ENCODE measurements around the gene ZCCHC13.
"Not testable (repeated sequence)": the region's sequence is repeated elsewhere in the genome, so short reads cannot be mapped to it uniquely, and the experiment has no call there.

ZCCHC13 gene

GRCh38 chrX:74318672-74319071 is 14.7 kb downstream of the ZCCHC13 start:
- CTCF ChIA-PET: no interaction called here

GRCh38 chrX:74319321-74319720 is 15.3 kb downstream of the ZCCHC13 start:
- DNase-seq (ENCODE audit: low spot score); H3K27ac ChIP-seq; CTCF ChIA-PET; POLR2A ChIA-PET (ENCODE audit: low non-redundant PET): not testable (repeated sequence)

More at GRCh38 chrX:74318672-74319071, 14.7 kb downstream of the ZCCHC13 start:
- TF ChIP-seq, protein P1, sequence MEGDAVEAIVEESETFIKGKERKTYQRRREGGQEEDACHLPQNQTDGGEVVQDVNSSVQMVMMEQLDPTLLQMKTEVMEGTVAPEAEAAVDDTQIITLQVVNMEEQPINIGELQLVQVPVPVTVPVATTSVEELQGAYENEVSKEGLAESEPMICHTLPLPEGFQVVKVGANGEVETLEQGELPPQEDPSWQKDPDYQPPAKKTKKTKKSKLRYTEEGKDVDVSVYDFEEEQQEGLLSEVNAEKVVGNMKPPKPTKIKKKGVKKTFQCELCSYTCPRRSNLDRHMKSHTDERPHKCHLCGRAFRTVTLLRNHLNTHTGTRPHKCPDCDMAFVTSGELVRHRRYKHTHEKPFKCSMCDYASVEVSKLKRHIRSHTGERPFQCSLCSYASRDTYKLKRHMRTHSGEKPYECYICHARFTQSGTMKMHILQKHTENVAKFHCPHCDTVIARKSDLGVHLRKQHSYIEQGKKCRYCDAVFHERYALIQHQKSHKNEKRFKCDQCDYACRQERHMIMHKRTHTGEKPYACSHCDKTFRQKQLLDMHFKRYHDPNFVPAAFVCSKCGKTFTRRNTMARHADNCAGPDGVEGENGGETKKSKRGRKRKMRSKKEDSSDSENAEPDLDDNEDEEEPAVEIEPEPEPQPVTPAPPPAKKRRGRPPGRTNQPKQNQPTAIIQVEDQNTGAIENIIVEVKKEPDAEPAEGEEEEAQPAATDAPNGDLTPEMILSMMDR (conservative IDR thresholded peaks at IDR 0.05; ENCODE audit: low read depth): no peak
- DNase-seq (ENCODE audit: low spot score): no peak
- H3K27ac ChIP-seq: no peak overlapping the region
- POLR2A ChIA-PET (ENCODE audit: low non-redundant PET): no interaction called here

DNA sequence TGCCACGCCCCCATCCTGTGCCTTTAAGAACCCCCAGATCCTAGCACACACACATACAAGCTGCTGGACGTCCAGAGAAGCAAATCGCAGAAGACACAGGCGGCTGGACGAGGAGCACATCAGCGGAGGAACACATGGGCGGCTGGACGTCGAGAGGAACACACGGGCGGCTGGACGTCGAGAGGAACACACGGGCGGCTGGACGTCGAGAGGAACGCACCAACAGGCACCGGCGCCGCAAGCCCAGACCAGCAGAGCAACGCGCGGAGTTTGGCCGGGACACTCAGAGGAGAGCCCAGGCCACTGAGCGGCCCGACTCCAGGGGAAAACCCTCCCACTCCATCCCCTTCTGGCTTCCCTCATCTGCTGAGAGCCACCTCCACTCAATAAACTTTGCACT is 17.2 kb downstream of the ZCCHC13 start:
- H3K27ac ChIP-seq: no peak overlapping the region
- ChIA-PET CTCF (no interaction called here), POLR2A (ENCODE audit: low non-redundant PET) (no interaction called here)
- TF ChIP-seq, protein P1 (conservative IDR thresholded peaks at IDR 0.05; ENCODE audit: low read depth): no peak
- no peak for DNase-seq (ENCODE audit: low spot score)

DNA sequence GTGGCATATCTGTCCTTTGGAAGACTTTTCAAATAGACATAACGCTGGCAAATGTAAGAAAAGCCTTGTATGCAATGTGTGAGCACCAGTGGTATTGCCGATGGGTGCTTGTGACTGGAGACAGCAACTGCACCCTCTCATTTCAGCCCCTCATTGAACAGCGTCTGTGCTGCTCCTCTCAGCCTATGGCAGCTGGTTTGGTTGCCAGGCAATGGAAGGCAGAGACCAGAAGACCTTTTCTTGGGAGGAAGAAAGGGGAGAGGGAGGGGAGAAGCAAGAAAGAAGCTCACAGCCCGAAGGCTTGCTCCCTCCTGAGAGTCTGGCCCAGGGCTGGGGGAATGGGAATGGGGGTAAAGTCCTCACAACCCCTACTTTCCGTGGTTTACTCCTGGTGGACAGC is 20.2 kb downstream of the ZCCHC13 start:
- POLR2A ChIA-PET (ENCODE audit: low non-redundant PET): no interaction called here

GRCh38 chrX:74325130-74326059 is 21.4 kb downstream of the ZCCHC13 start:
- ChIA-PET POLR2A (ENCODE audit: low non-redundant PET) (no interaction called here), CTCF (no interaction called here)
- H3K27ac ChIP-seq: no peak overlapping the region
- no peak for DNase-seq (ENCODE audit: low spot score)
- TF ChIP-seq, protein P1 (conservative IDR thresholded peaks at IDR 0.05; ENCODE audit: low read depth): no peak

More for the DNA sequence above, 20.2 kb downstream of the ZCCHC13 start:
- no peak overlapping the region for H3K27ac ChIP-seq
- no peak for DNase-seq (ENCODE audit: low spot score)
- TF ChIP-seq, protein P1 (conservative IDR thresholded peaks at IDR 0.05; ENCODE audit: low read depth): no peak
- CTCF ChIA-PET: no interaction called here

- no peak for DNase-seq (ENCODE audit: low spot score)
- CTCF ChIA-PET: no interaction called here
- no peak overlapping the region for H3K27ac ChIP-seq
- TF ChIP-seq, protein P1 (conservative IDR thresholded peaks at IDR 0.05; ENCODE audit: low read depth): no peak
- POLR2A ChIA-PET (ENCODE audit: low non-redundant PET): no interaction called here
Measured at GRCh38 chrX:74338852-74339251, 34.9 kb downstream of the ZCCHC13 start.

DNA sequence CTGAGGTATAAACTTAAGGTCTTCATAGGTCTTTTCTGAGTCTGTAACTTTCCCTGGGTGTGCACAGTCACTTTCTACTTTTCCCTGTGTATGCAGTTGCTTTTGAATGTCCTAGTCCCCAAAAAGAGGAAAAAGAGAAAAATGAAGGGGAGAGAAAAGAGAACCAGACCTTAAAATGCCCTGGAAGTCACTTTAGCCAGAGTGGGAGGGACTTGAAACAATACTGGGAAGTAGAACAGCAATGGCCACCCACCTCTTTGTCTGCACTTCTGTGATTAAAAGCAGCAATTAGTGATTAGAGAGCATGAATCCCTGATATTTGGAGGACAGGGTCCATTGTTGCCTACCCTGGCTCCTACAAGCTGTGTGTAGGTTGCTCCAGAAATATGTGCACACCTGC is 36.1 kb downstream of the ZCCHC13 start:
- POLR2A ChIA-PET (ENCODE audit: low non-redundant PET): no interaction called here
- CTCF ChIA-PET: no interaction called here
- TF ChIP-seq, protein P1 (conservative IDR thresholded peaks at IDR 0.05; ENCODE audit: low read depth): no peak
- DNase-seq (ENCODE audit: low spot score): no peak
- no peak overlapping the region for H3K27ac ChIP-seq

DNA sequence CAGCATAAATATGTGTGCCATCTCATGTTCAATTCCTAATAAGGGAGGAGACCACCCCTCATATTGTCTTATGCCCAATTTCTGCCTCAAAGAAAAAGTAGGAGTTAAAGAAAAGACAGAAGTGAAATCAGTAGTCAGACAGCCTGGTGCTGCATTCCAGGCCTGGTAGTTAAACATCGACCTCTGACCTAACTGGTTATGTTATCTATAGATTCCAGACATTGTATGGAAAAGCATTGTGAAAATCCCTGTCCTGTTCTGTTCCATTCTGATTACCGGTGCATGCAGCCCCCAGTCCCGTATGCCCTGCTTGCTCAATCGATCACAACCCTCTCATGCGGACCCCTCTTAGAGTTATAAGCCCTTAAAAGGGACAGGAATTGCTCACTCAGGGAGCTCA is 38.2 kb downstream of the ZCCHC13 start:
- H3K27ac ChIP-seq; DNase-seq (ENCODE audit: low spot score); CTCF ChIA-PET; POLR2A ChIA-PET (ENCODE audit: low non-redundant PET): not testable (repeated sequence)
